Neural cell (in vitro differentiated cells): ENCODE measurements around the gene MYO10. TPM values are rescaled to one million over a fixed set of nuclear protein-coding genes. Genes with fewer than 3 reads are reported as not detected.

Experiments used
- H2AFZ ChIP-seq: fragments of 200-600, 300-800 bp; sonication (generic), shearing (Covaris generic); 2 replicates; pipeline ENCODE4 v1.6.0; 2014; ENCODE audit warnings: low read depth, mild to moderate bottlenecking, antibody characterized with exemption, low read length, moderate library complexity
- H3F3A ChIP-seq: fragments of 200-600 bp; shearing (Covaris generic); 2 replicates; pipeline ENCODE4 v1.6.1; 2016; ENCODE audit warnings: mild to moderate bottlenecking, moderate library complexity, mixed read lengths, antibody characterized with exemption, low read length; ENCODE audit not compliant: insufficient read depth, poor library complexity, severe bottlenecking
- H3K27ac ChIP-seq: fragments of 200-600, 300-800 bp; sonication (generic), shearing (Covaris generic); 2 replicates; pipeline ENCODE4 v1.5.1; 2014; ENCODE audit warnings: mild to moderate bottlenecking, low read length, moderate library complexity
- H3K27me3 ChIP-seq: fragments of 300-800, 200-600 bp; sonication (generic), shearing (Covaris generic); 2 replicates; pipeline ENCODE4 v1.6.0; 2014; ENCODE audit warnings: mild to moderate bottlenecking, low read depth, low read length, moderate library complexity; ENCODE audit not compliant: insufficient read depth
- H3K36me3 ChIP-seq: fragments of 300-800, 200-600 bp; sonication (generic), shearing (Covaris generic); 2 replicates; pipeline ENCODE4 v1.5.1; 2014; ENCODE audit warnings: mild to moderate bottlenecking, antibody characterized with exemption, low read length, moderate library complexity; ENCODE audit not compliant: insufficient read depth
- H3K4me2 ChIP-seq: fragments of 300-800, 200-600 bp; sonication (generic), shearing (Covaris generic); 2 replicates; pipeline ENCODE4 v1.6.0; 2014; ENCODE audit warnings: mild to moderate bottlenecking, low read length
- H3K4me3 ChIP-seq: fragments of 300-800, 200-600 bp; sonication (generic), shearing (Covaris generic); 2 replicates; pipeline ENCODE4 v1.5.1; 2014; ENCODE audit warnings: mild to moderate bottlenecking, low read length, moderate library complexity
- H3K79me2 ChIP-seq: fragments of 200-600 bp; shearing (Covaris generic); replicated peaks from 2 replicates; pipeline ENCODE4 v1.6.0; 2014; ENCODE audit warnings: mild to moderate bottlenecking, low read length, moderate library complexity; ENCODE audit not compliant: insufficient read depth
- H3K9ac ChIP-seq: fragments of 300-800, 200-600 bp; sonication (generic), shearing (Covaris generic); 2 replicates; pipeline ENCODE4 v1.6.1; 2016; ENCODE audit warnings: mild to moderate bottlenecking, low read length, mixed read lengths
- H3K9me2 ChIP-seq: fragments of 200-600 bp; shearing (Covaris generic); 2 replicates; pipeline ENCODE4 v1.6.1; 2016; ENCODE audit warnings: mild to moderate bottlenecking, low read length, mixed read lengths; ENCODE audit not compliant: insufficient read depth
- H3K9me3 ChIP-seq: fragments of 200-600, 300-800 bp; sonication (generic), shearing (Covaris generic); 2 replicates; pipeline ENCODE4 v1.6.1; 2016; ENCODE audit warnings: mild to moderate bottlenecking, mixed run types, low read length, moderate library complexity, mixed read lengths
- H4K20me1 ChIP-seq: fragments of 200-600 bp; shearing (Covaris generic); 2 replicates; pipeline ENCODE4 v1.6.1; 2016; ENCODE audit warnings: mild to moderate bottlenecking, mixed run types; ENCODE audit not compliant: insufficient read depth
- EP300 ChIP-seq: fragments of 450-650 bp; conservative IDR thresholded peaks from 2 replicates; pipeline ENCODE4 v1.6.1; 2014; ENCODE audit warnings: antibody characterized with exemption, mild to moderate bottlenecking, moderate library complexity; ENCODE audit not compliant: poor library complexity, severe bottlenecking
- EZH2 ChIP-seq: fragments of 200-600, 300-800 bp; shearing (Covaris generic), sonication (generic); IDR thresholded peaks from 2 replicates; pipeline ENCODE4 v1.6.1; 2014; ENCODE audit warnings: antibody characterized with exemption, low read length, borderline replicate concordance, mild to moderate bottlenecking; ENCODE audit not compliant: insufficient read depth, poor library complexity, severe bottlenecking
- MXI1 ChIP-seq: fragments of 450-650 bp; conservative IDR thresholded peaks from 2 replicates; pipeline ENCODE4 v1.6.1; 2014; ENCODE audit warnings: antibody characterized with exemption, mild to moderate bottlenecking; ENCODE audit not compliant: poor library complexity, severe bottlenecking
- POLR2AphosphoS5 ChIP-seq: IDR thresholded peaks from 2 replicates; pipeline ENCODE4 v1.6.1; 2012
- RAD21 ChIP-seq: fragments of 450-650 bp; conservative IDR thresholded peaks from 2 replicates; pipeline ENCODE4 v1.6.1; 2014; ENCODE audit warnings: antibody characterized with exemption, mild to moderate bottlenecking, moderate library complexity
- SMC3 ChIP-seq: fragments of 450-650 bp; conservative IDR thresholded peaks from 2 replicates; pipeline ENCODE4 v1.6.1; 2014; ENCODE audit warnings: antibody characterized with exemption, mild to moderate bottlenecking, moderate library complexity; ENCODE audit not compliant: poor library complexity
- TAF1 ChIP-seq: IDR thresholded peaks from 2 replicates; pipeline ENCODE4 v1.6.1; 2012; ENCODE audit warnings: low read depth
- polyA plus RNA-seq: library from polyadenylated mRNA; depleted of rRNA; stranded (reverse); fragments of >200 nt; gene quantifications from 2 replicates; pipeline ENCODE4 v1.2.3, GENCODE V29; 2014
- TF ChIP-seq, protein P1 (sequence below): IDR thresholded peaks from 2 replicates; pipeline ENCODE4 v1.6.1; 2012; ENCODE audit warnings: borderline replicate concordance
- TF ChIP-seq, protein P2 (sequence below): fragments of 450-650 bp; IDR thresholded peaks from 2 replicates; pipeline ENCODE4 v1.5.1; 2014; ENCODE audit warnings: antibody characterized with exemption, mild to moderate bottlenecking, moderate library complexity; ENCODE audit not compliant: poor library complexity, severe bottlenecking

The MYO10 gene
- polyA plus RNA-seq, 1 donor from 2014 or later, result 3.2 TPM

DNA sequence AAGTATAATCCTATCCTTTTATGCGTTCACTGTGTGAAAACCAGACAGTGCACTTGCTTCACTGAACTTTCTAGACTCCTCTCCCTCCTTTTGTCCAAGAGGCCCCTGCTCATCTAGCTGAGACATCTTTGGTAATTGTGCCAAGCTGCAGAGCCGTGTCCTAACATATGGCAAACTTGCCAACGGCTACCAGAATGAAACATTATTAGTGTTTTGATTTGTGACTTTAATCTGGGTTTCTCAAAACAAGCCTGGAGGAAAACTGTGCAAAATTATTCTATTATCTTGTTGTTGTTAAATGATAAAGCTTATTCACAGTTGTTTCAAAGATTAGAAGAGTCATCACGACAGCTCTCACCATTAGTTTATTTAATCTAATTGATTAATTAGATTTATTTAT lies 240.3 kb downstream of the MYO10 start:
- Histone ChIP-seq H3K27me3 (no peaks in the 10 kb centered on the region), H3K4me3 (no peak overlapping the region), H3K9me3 (no peaks in the 10 kb centered on the region), H2AFZ (no peak overlapping the region), H3F3A (no peaks in the 10 kb centered on the region), H4K20me1 (no peaks in the 10 kb centered on the region), H3K9ac (no peak overlapping the region), H3K27ac (no peak overlapping the region), H3K9me2 (no peaks in the 10 kb centered on the region), H3K36me3 (no peaks in the 10 kb centered on the region), H3K4me2 (no peak overlapping the region), H3K79me2 (peaks cover 59% of the 10 kb centered on the region)
- TF ChIP-seq EP300 (no peak), POLR2AphosphoS5 (no peak), TAF1 (no peak), RAD21 (no peak), SMC3 (no peak)
- TF ChIP-seq, protein P1, sequence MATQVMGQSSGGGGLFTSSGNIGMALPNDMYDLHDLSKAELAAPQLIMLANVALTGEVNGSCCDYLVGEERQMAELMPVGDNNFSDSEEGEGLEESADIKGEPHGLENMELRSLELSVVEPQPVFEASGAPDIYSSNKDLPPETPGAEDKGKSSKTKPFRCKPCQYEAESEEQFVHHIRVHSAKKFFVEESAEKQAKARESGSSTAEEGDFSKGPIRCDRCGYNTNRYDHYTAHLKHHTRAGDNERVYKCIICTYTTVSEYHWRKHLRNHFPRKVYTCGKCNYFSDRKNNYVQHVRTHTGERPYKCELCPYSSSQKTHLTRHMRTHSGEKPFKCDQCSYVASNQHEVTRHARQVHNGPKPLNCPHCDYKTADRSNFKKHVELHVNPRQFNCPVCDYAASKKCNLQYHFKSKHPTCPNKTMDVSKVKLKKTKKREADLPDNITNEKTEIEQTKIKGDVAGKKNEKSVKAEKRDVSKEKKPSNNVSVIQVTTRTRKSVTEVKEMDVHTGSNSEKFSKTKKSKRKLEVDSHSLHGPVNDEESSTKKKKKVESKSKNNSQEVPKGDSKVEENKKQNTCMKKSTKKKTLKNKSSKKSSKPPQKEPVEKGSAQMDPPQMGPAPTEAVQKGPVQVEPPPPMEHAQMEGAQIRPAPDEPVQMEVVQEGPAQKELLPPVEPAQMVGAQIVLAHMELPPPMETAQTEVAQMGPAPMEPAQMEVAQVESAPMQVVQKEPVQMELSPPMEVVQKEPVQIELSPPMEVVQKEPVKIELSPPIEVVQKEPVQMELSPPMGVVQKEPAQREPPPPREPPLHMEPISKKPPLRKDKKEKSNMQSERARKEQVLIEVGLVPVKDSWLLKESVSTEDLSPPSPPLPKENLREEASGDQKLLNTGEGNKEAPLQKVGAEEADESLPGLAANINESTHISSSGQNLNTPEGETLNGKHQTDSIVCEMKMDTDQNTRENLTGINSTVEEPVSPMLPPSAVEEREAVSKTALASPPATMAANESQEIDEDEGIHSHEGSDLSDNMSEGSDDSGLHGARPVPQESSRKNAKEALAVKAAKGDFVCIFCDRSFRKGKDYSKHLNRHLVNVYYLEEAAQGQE, result no peak

DNA sequence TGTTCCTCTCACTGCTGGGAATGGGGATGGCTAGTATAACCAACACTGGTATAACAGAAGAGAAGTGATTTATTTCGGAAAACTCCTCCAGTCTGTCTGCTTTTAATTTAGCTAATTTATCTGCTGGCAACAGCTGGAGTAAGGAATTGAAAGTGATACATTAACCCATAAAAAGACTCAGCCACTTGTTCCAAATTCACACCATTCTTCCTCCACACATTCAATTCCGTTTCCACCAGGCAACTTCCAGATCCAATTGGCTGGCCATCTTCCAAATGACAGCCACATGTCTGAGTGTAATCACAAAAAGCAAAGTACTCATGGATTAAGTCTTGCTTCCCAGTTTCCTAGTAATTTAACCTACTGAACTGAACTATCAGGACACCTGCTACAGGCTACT lies 242.2 kb downstream of the MYO10 start:
- Histone ChIP-seq H3K4me3 (no peak overlapping the region), H3K79me2 (peaks cover 52% of the 10 kb centered on the region), H3K9me3 (no peaks in the 10 kb centered on the region), H2AFZ (no peak overlapping the region), H3K9me2 (no peaks in the 10 kb centered on the region), H3K9ac (no peak overlapping the region), H3K27me3 (no peaks in the 10 kb centered on the region), H3K36me3 (no peaks in the 10 kb centered on the region), H3F3A (no peaks in the 10 kb centered on the region), H3K4me2 (no peak overlapping the region), H3K27ac (no peak overlapping the region), H4K20me1 (no peaks in the 10 kb centered on the region)
- TF ChIP-seq EP300 (no peak), RAD21 (no peak), MXI1 (no peak), POLR2AphosphoS5 (no peak), SMC3 (no peak), TAF1 (no peak), EZH2 (no peak)
- TF ChIP-seq, protein P1, result no peak
- TF ChIP-seq, protein P2, sequence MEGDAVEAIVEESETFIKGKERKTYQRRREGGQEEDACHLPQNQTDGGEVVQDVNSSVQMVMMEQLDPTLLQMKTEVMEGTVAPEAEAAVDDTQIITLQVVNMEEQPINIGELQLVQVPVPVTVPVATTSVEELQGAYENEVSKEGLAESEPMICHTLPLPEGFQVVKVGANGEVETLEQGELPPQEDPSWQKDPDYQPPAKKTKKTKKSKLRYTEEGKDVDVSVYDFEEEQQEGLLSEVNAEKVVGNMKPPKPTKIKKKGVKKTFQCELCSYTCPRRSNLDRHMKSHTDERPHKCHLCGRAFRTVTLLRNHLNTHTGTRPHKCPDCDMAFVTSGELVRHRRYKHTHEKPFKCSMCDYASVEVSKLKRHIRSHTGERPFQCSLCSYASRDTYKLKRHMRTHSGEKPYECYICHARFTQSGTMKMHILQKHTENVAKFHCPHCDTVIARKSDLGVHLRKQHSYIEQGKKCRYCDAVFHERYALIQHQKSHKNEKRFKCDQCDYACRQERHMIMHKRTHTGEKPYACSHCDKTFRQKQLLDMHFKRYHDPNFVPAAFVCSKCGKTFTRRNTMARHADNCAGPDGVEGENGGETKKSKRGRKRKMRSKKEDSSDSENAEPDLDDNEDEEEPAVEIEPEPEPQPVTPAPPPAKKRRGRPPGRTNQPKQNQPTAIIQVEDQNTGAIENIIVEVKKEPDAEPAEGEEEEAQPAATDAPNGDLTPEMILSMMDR, result no peak
